ENCODE measurements around the gene TBX20. TPM values are rescaled to one million over a fixed set of nuclear protein-coding genes. Genes with fewer than 3 reads are reported as not detected.
"Not testable (repeated sequence)": the region's sequence is repeated elsewhere in the genome, so short reads cannot be mapped to it uniquely, and the experiment has no call there.

The TBX20 gene
- total RNA-seq, 1 experiment from 2014 or later = not detected

GRCh38 chr7:35173176-35173575 is 80.7 kb downstream of the TBX20 start:
- not testable (repeated sequence) for DNase-seq (ENCODE audit: extremely low read depth, low read depth)

- DNase-seq (ENCODE audit: extremely low read depth, low read depth) = not testable (repeated sequence)
Observed at GRCh38 chr7:35172131-35172530, 81.8 kb downstream of the TBX20 start.

GRCh38 chr7:35167658-35168057 is 86.2 kb downstream of the TBX20 start:
- DNase-seq (ENCODE audit: extremely low read depth, low read depth) = not testable (repeated sequence)

- DNase-seq (ENCODE audit: extremely low read depth, low read depth) = not testable (repeated sequence)
Observed at GRCh38 chr7:35167158-35167557, 86.7 kb downstream of the TBX20 start.

GRCh38 chr7:35161059-35161740 is 92.7 kb downstream of the TBX20 start:
- not testable (repeated sequence) for DNase-seq (ENCODE audit: extremely low read depth, low read depth)

Other genes with a start within 250 kb of the TBX20 start
- gene DPY19L1, start 216.6 kb downstream of the TBX20 start, total RNA-seq (2014; rRNA removed; shearing (Covaris generic)) = 153 and 159 TPM in 2 replicates

Data from NCI-H460 (cell line).